ENCODE measurements around the gene SYT14.

GRCh38 chr1:209959623-209960022 is 21.6 kb downstream of the SYT14 start:
- no peak for TF ChIP-seq CTCF (IDR thresholded peaks at IDR 0.05)
- TF ChIP-seq POLR2A (IDR thresholded peaks at IDR 0.05): no peak

All from heart left ventricle (tissue), 13 donors.